Right lobe of liver (tissue), 6 donors: ENCODE measurements around the gene GAA. TPM values are rescaled to one million over a fixed set of nuclear protein-coding genes. Genes with fewer than 3 reads are reported as not detected.

ENCODE experiments used
- ATAC-seq, 4 donors: fragments of 200-7000 bp; cut with Tn5 transposase; one replicate each; pipeline ENCODE4 v1.9.1; 2020; ENCODE audit warnings: mild to moderate bottlenecking in 4 of 4, moderate library complexity in 4 of 4
- DNase-seq, 3 donors: peaks; one replicate each; pipeline ENCODE4 v3.0.0-alpha.2; 2020
- H3K27ac ChIP-seq, 3 donors: fragments of 200-600 bp; one replicate each; pipeline ENCODE4 v1.8.0; 2022
- H3K27me3 ChIP-seq, 2 donors: fragments of 200-600 bp; one replicate each; pipeline ENCODE4 v1.8.0; 2022
- H3K36me3 ChIP-seq, 4 donors: fragments of 200-600 bp; sonication (generic) in 1 of 4; one replicate each; pipeline versions ENCODE4 v1.5.1 to v1.8.0; 2017 to 2022; ENCODE audit warnings: control low read depth in 1 of 4
- H3K4me1 ChIP-seq, 4 donors: fragments of 200-600 bp; sonication (generic) in 1 of 4; one replicate each; pipeline versions ENCODE4 v1.5.1 to v1.8.0; 2017 to 2022; ENCODE audit warnings: control low read depth in 1 of 4
- H3K4me3 ChIP-seq, 3 donors: fragments of 200-600 bp; one replicate each; pipeline ENCODE4 v1.8.0; 2022
- H3K9me3 ChIP-seq, 4 donors: fragments of 200-600 bp; sonication (generic) in 1 of 4; one replicate each; pipeline versions ENCODE4 v1.5.1 to v1.8.0; 2017 to 2022; ENCODE audit warnings: control low read depth in 1 of 4
- POLR2A ChIP-seq: fragments of 450-650 bp; IDR thresholded peaks from one replicate; pipeline ENCODE4 v1.6.1; 2017; ENCODE audit warnings: antibody characterized with exemption, mild to moderate bottlenecking
- WGBS: methylation state at CpG from one replicate; pipeline ENCODE4 v1.1.6; 2018; ENCODE audit warnings: low coverage, low lambda C conversion rate; ENCODE audit not compliant: insufficient coverage; ENCODE audit errors: missing lambda C conversion rate; 5-methylcytosine and 5-hydroxymethylcytosine counted together
- intact Hi-C, 2 donors: fragments of 100-400 bp; cut with DNase I; formaldehyde crosslinking; loops; one replicate each; pipeline versions ENCODE4 v1.11.2 to v1.14.1; 2022
- total RNA-seq, 6 experiments: library from RNA; depleted of rRNA in 2 of 6; stranded (reverse); fragments of >200 nt in 2 of 6; fragmentation: NEBNext Ultra II Directional in 3 of 6; extraction: Animal tissue kit (Norgen Biotek cat#: 25700) in 3 of 6; gene quantifications; one replicate each; pipeline versions ENCODE4 v1.1.0 to v1.2.4, GENCODE V29; 2016 to 2023
- TF ChIP-seq, protein P1 (sequence below), 4 donors: fragments of 200-600 bp in 3 of 4; fragments of 450-650 bp in 1 of 4; IDR thresholded peaks; one replicate each; pipeline versions ENCODE4 v1.5.1 to v1.8.0; 2016 to 2022; ENCODE audit warnings: antibody characterized with exemption in 4 of 4, mild to moderate bottlenecking in 2 of 4
- donor health status: DM: no; HTN: yes; CAD: no.
- donor health status: DM: no; HTN: no; CAD: no.
- donor health status: DM: no; HTN: no; CAD: no.
- donor health status: DM: no; HTN: yes; CAD: no.
- donor health status: DM: no; HTN: yes; CAD: no.

The GAA gene
- total RNA-seq, 6 experiments from 2014 or later = 42.7 to 94.1 (median 71.0) TPM

- Histone ChIP-seq H3K9me3 (no peaks in the 10 kb centered on the region), H3K27ac (no peak overlapping the region), H3K4me1 (no peaks in the 10 kb centered on the region), H3K36me3 (no peaks in the 10 kb centered on the region), H3K4me3 (no peak overlapping the region), H3K27me3 (no peaks in the 10 kb centered on the region)
- TF ChIP-seq POLR2A = no peak
- TF ChIP-seq, protein P1, sequence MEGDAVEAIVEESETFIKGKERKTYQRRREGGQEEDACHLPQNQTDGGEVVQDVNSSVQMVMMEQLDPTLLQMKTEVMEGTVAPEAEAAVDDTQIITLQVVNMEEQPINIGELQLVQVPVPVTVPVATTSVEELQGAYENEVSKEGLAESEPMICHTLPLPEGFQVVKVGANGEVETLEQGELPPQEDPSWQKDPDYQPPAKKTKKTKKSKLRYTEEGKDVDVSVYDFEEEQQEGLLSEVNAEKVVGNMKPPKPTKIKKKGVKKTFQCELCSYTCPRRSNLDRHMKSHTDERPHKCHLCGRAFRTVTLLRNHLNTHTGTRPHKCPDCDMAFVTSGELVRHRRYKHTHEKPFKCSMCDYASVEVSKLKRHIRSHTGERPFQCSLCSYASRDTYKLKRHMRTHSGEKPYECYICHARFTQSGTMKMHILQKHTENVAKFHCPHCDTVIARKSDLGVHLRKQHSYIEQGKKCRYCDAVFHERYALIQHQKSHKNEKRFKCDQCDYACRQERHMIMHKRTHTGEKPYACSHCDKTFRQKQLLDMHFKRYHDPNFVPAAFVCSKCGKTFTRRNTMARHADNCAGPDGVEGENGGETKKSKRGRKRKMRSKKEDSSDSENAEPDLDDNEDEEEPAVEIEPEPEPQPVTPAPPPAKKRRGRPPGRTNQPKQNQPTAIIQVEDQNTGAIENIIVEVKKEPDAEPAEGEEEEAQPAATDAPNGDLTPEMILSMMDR (IDR thresholded peaks at IDR 0.05) = no peak
- ATAC-seq (no peak), DNase-seq (no peak)
- intact Hi-C loops = no loop called here
- no CpG with 5 or more reads among the region's 12 CpGs for WGBS
These were observed 5.4 kb downstream of the GAA start for GRCh38 chr17:80106751-80107150.

DNA sequence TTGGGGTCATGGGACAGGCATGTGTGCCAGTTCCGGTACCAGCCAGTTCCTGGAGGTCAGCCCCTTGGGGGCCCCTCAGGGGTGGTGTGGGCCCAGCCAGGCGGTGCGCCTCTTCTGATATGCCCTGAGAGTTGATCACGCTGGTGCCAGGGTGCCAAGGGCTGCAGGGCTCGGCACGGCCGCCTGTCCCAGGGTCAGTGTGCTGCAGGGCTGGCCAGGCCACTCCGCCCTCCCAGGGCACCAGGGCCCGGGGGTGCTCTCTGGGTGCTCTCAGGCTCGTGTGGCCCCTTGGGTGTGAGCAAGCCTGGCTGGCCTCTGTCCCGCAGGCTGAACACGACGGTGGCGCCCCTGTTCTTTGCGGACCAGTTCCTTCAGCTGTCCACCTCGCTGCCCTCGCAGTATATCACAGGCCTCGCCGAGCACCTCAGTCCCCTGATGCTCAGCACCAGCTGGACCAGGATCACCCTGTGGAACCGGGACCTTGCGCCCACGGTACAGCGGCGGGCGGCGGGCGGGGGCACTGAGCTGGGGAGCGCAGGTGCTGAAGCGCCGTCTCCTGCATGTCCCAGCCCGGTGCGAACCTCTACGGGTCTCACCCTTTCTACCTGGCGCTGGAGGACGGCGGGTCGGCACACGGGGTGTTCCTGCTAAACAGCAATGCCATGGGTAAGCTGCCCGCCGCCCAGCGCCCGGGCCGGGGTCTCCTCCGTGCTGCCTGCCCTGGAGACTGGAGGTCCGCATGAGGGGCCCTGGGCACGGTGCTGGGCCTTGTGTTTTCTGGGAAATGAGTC, 6.0 kb downstream of the GAA start:
- Histone ChIP-seq H3K36me3 (no peaks in the 10 kb centered on the region), H3K4me3 (no peak overlapping the region), H3K27ac (no peak overlapping the region), H3K4me1 (no peaks in the 10 kb centered on the region), H3K27me3 (no peaks in the 10 kb centered on the region), H3K9me3 (no peaks in the 10 kb centered on the region)
- no CpG with 5 or more reads among the region's 46 CpGs for WGBS
- ATAC-seq (no peak), DNase-seq (peak in 1 of 3 donors; percentile 22)
- intact Hi-C loops = no loop called here
- no peak for TF ChIP-seq POLR2A
- TF ChIP-seq, protein P1 (IDR thresholded peaks at IDR 0.05) = no peak

DNA sequence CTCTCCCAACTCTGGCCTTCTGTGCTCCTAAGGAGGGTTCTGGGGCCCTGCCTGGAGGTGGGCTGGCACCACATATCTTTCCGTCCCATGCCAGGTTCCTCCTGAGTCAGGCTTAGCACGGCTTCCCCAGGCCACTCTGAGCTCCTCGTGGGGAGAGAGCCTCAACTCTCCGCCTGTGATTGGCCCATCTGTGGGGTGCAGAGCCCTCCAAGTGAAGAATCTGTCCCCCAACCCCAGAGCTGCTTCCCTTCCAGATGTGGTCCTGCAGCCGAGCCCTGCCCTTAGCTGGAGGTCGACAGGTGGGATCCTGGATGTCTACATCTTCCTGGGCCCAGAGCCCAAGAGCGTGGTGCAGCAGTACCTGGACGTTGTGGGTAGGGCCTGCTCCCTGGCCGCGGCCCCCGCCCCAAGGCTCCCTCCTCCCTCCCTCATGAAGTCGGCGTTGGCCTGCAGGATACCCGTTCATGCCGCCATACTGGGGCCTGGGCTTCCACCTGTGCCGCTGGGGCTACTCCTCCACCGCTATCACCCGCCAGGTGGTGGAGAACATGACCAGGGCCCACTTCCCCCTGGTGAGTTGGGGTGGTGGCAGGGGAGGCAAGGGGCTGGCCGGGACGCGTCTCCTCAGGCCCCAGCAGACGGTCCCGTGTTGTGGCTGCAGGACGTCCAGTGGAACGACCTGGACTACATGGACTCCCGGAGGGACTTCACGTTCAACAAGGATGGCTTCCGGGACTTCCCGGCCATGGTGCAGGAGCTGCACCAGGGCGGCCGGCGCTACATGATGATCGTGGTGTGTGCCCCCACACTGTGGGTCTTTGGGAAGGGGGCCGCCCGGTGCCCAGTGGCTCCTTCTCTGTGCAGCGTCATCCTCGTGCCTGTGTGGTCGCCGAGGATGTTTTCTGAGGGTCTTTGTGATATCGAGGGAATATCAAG, 6.9 kb downstream of the GAA start:
- no peaks in the 10 kb centered on the region for H3K36me3 ChIP-seq
- WGBS = 92% methylated on average over 7 of the region's 40 CpGs
- ATAC-seq (no peak), DNase-seq (peak in 1 of 3 donors; percentile 17)
- H3K27me3 ChIP-seq = no peaks in the 10 kb centered on the region
- no peaks in the 10 kb centered on the region for H3K4me1 ChIP-seq
- no peak overlapping the region for H3K27ac ChIP-seq
- intact Hi-C loops = no loop called here
- H3K4me3 ChIP-seq = no peak overlapping the region
- no peaks in the 10 kb centered on the region for H3K9me3 ChIP-seq
- no peak for TF ChIP-seq POLR2A
- TF ChIP-seq, protein P1 (IDR thresholded peaks at IDR 0.05) = no peak

DNA sequence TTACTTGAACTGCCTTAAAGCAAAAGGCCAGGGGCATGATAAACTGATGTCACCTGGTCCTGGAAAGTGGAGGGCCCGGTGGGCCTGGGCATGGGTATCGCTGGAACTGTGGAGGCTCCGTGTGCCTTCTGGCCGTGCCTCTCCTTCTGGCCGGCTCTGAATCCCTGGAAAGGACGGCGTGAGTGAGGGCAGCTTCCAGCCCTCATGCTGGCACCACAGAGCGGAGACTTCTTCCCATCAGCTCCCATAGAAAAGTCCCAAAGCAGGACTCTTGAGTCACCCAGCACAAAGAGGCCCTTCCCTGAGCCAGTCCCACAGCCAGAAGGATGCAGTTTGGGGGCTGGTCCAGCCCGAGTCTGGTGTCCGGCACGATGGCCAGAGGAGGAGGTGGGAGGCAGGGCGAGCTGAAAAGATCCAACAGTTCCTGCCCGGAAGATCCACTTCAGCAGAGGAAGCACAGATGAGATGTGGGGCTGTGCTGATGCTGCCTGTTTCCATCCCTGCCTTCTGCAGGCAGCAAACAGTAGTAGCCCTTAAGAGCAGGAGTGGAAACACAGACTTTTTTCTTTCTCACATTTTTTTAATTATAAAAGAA, 7.8 kb downstream of the GAA start:
- no peak for TF ChIP-seq POLR2A
- TF ChIP-seq, protein P1 (IDR thresholded peaks at IDR 0.05) = no peak
- 87% methylated on average over 3 of the region's 13 CpGs for WGBS
- Histone ChIP-seq H3K27me3 (no peaks in the 10 kb centered on the region), H3K36me3 (no peaks in the 10 kb centered on the region), H3K27ac (no peak overlapping the region), H3K4me3 (no peak overlapping the region), H3K4me1 (no peaks in the 10 kb centered on the region), H3K9me3 (no peaks in the 10 kb centered on the region)
- ATAC-seq = no peak
- intact Hi-C loops = no loop called here
- no peak for DNase-seq
